PC-3 (cell line): ENCODE data around the gene DIS3L2.

Experiments used
- CTCF ChIP-seq: fragments of 300-600 bp; sonication (generic); conservative IDR thresholded peaks from 2 replicates; pipeline ENCODE4 v1.5.1; 2017; ENCODE audit warnings: antibody characterized with exemption, low read depth, mild to moderate bottlenecking, low read length
- EZH2 ChIP-seq: fragments of 300-600 bp; sonication (generic); IDR thresholded peaks from one replicate; pipeline ENCODE4 v1.6.1; 2017; ENCODE audit warnings: antibody characterized with exemption, mild to moderate bottlenecking, low read length; ENCODE audit not compliant: unreplicated experiment
- EZH2phosphoT487 ChIP-seq: fragments of 300-600 bp; sonication (generic); IDR thresholded peaks from 2 replicates; pipeline ENCODE4 v1.6.1; 2018; ENCODE audit warnings: mild to moderate bottlenecking, antibody characterized with exemption, low read length, borderline replicate concordance

GRCh38 chr2:232341739-232342126 lies 380.2 kb downstream of the DIS3L2 start:
- no peak for TF ChIP-seq CTCF
- TF ChIP-seq EZH2 = no peak
- TF ChIP-seq EZH2phosphoT487 = no peak
